GM18907 (cell line): ENCODE measurements around the gene TYW1B.
"Not testable (repeated sequence)": the region's sequence is repeated elsewhere in the genome, so short reads cannot be mapped to it uniquely, and the experiment has no call there.

ENCODE experiments used
- ATAC-seq: cut with Tn5 transposase; IDR thresholded peaks from one replicate; pipeline ENCODE4 v1.9.1; 2021; ENCODE audit warnings: mild to moderate bottlenecking, moderate library complexity; ENCODE audit not compliant: unreplicated experiment

TYW1B gene

GRCh38 chr7:72632765-72633292, 195.2 kb downstream of the TYW1B start:
- ATAC-seq = peak; percentile 49

GRCh38 chr7:72628375-72628774, 199.6 kb downstream of the TYW1B start:
- ATAC-seq = not testable (repeated sequence)

- not testable (repeated sequence) for ATAC-seq
These were observed 201.5 kb downstream of the TYW1B start for GRCh38 chr7:72626428-72627011.

GRCh38 chr7:72625721-72626423, 202.1 kb downstream of the TYW1B start:
- not testable (repeated sequence) for ATAC-seq

GRCh38 chr7:72622532-72622931, 205.5 kb downstream of the TYW1B start:
- no peak for ATAC-seq

GRCh38 chr7:72621761-72622187, 206.2 kb downstream of the TYW1B start:
- not testable (repeated sequence) for ATAC-seq

GRCh38 chr7:72620923-72621322, 207.1 kb downstream of the TYW1B start:
- not testable (repeated sequence) for ATAC-seq

- ATAC-seq = not testable (repeated sequence)
These were observed 209.4 kb downstream of the TYW1B start for GRCh38 chr7:72618435-72619180.

GRCh38 chr7:72609761-72610160, 218.2 kb downstream of the TYW1B start:
- ATAC-seq = not testable (repeated sequence)

- ATAC-seq = not testable (repeated sequence)
These were observed 220.0 kb downstream of the TYW1B start for GRCh38 chr7:72607988-72608387.

GRCh38 chr7:72605863-72606431, 222.1 kb downstream of the TYW1B start:
- ATAC-seq = not testable (repeated sequence)

- ATAC-seq = not testable (repeated sequence)
These were observed 223.0 kb downstream of the TYW1B start for GRCh38 chr7:72604771-72605611.

GRCh38 chr7:72603476-72603875, 224.5 kb downstream of the TYW1B start:
- not testable (repeated sequence) for ATAC-seq

GRCh38 chr7:72603073-72603472, 224.9 kb downstream of the TYW1B start:
- no peak for ATAC-seq

- ATAC-seq = not testable (repeated sequence)
These were observed 226.3 kb downstream of the TYW1B start for GRCh38 chr7:72601683-72602082.

GRCh38 chr7:72590023-72590422, 238.0 kb downstream of the TYW1B start:
- ATAC-seq = not testable (repeated sequence)

GRCh38 chr7:72587267-72587666, 240.7 kb downstream of the TYW1B start:
- ATAC-seq = not testable (repeated sequence)

GRCh38 chr7:72584576-72584975, 243.4 kb downstream of the TYW1B start:
- not testable (repeated sequence) for ATAC-seq

GRCh38 chr7:72583620-72584361, 244.2 kb downstream of the TYW1B start:
- not testable (repeated sequence) for ATAC-seq
